VCaP (cell line): ENCODE data around the gene METTL22.
A peak's percentile ranks its signal among the peaks of the same experiment; 100 is the strongest.

Experiments
- H3K27ac ChIP-seq: fragments of 450-650 bp; 2 replicates; pipeline ENCODE4 v1.5.1; 2017
- TF ChIP-seq, protein P1 (sequence below): fragments of 450-650 bp; conservative IDR thresholded peaks from 2 replicates; pipeline ENCODE4 v1.5.1; 2017; ENCODE audit warnings: mild to moderate bottlenecking, moderate library complexity

METTL22 gene

DNA sequence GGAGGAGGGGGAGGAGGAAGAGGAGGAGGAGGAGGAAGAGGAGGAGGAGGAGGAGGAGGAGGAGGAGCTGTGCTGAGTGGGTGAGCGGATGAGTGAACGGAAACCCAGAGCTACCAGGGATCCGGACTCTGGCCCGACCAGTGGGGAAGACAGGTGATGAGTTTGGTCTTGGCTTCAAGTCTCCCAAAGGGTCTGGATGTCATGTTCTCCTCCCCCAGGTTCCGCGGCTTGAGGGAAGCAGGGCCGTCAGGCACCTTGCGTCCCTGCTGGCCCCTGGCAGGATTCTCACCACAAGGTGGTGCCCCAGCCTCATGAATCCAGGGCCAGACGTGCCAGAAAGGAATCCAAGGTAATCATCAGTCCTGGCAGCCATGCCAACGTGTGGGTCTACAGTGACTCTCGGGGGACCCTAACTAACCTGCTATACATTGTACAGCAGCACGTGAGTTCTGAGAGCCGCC, 39.4 kb downstream of the METTL22 start:
- TF ChIP-seq, protein P1, sequence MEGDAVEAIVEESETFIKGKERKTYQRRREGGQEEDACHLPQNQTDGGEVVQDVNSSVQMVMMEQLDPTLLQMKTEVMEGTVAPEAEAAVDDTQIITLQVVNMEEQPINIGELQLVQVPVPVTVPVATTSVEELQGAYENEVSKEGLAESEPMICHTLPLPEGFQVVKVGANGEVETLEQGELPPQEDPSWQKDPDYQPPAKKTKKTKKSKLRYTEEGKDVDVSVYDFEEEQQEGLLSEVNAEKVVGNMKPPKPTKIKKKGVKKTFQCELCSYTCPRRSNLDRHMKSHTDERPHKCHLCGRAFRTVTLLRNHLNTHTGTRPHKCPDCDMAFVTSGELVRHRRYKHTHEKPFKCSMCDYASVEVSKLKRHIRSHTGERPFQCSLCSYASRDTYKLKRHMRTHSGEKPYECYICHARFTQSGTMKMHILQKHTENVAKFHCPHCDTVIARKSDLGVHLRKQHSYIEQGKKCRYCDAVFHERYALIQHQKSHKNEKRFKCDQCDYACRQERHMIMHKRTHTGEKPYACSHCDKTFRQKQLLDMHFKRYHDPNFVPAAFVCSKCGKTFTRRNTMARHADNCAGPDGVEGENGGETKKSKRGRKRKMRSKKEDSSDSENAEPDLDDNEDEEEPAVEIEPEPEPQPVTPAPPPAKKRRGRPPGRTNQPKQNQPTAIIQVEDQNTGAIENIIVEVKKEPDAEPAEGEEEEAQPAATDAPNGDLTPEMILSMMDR = peak; percentile 71
- no peak overlapping the region for H3K27ac ChIP-seq

DNA sequence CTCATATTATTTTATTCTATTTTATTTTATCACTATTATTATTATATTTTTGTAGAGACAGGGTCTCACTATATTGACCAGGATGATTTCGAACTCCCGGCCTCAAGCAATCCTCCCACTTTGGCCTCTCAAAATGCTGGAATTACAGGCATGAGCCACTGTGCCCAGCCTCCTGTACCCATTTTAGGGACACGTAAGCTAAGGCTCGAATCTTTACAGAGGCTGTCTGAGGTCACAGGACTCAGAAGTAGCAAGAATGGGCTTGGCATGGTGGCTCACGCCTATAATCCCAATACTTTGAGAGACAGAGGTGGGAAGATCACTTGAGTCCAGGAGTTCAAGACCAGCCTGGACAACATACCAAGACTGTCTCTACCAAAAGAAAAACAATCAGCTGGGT, 40.2 kb downstream of the METTL22 start:
- TF ChIP-seq, protein P1 = no peak
- no peak overlapping the region for H3K27ac ChIP-seq

DNA sequence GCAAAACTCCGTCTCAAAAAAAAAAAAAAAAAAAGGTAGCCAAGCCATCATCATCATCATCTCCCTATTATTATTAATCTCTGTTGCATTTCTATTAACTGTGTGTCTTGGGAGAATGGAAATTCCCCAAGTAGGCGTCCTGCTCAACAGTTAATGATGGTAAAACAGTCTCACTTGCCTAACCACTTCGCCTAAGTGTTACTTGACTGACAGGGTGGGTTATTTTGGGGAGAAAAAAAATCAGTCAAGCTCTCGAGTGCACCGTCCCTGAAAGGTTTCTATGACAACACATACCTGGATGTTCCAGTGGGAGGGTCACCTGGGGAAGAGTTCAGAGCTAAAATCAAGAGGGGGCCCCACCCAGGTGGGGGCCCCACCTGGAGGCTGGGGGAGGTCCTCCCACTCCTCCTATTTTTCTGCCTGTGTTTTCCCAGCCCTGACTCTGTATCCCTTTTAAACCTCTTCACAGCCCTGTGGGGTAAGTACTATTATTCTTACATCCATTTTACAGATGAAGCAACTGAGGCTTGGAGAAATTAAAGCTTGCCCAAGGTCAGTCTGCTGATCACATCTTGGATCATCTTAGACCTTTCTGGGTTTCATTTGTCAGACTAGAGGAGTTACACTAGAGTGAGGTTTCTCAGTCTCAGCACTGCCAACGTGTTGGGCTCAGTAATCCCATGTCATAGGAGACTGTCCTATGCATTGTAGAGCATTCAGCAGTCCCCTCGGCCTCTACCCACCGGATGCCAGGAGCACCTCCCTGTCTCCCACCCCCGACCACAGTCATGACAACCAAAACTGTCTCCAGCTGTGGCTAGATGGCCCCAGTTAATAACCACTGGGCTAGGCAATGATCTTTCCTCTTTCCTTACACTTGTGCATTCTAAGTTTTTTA, 41.9 kb downstream of the METTL22 start:
- no peak overlapping the region for H3K27ac ChIP-seq
- TF ChIP-seq, protein P1 = no peak

DNA sequence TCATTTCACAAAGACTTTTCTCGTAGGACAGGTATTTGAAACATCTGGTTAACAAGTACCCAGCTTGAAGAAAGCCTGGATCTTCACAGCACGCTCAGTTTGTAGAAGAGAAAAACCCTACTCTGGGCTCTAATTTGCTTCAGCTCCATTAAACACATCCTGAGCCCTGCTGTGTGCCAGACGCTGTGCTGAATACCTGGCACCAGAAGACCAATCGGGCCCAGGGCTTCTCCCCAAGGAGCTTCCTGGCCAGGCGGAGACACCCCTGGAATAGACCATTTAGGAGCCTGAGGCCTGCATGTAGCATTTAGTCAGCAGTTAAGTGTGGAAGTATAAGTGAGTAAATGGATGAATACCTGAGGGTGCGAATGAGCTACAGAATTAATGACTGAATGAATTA, 44.0 kb downstream of the METTL22 start:
- TF ChIP-seq, protein P1 = no peak

DNA sequence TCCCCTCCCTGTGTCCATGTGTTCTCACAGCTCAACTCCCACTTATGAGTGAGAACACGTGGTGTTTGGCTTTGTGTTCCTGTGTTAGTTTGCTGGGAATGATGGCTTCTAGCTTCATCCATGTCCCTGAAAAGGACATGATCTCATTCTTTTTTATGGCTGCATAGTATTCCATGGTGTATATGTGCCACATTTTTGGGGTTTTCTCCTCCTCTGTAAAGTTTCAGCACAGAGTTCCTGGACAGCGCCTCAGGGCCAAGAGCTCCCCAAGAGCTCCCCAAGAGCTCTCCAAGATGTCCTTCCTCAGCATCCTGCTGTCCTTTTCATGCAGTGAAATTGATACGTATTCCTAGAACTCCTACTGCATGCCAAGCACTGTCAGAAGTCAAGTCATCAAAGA, 46.0 kb downstream of the METTL22 start:
- TF ChIP-seq, protein P1 = no peak

More for the DNA sequence above, 44.0 kb downstream of the METTL22 start:
- H3K27ac ChIP-seq = no peak overlapping the region

DNA sequence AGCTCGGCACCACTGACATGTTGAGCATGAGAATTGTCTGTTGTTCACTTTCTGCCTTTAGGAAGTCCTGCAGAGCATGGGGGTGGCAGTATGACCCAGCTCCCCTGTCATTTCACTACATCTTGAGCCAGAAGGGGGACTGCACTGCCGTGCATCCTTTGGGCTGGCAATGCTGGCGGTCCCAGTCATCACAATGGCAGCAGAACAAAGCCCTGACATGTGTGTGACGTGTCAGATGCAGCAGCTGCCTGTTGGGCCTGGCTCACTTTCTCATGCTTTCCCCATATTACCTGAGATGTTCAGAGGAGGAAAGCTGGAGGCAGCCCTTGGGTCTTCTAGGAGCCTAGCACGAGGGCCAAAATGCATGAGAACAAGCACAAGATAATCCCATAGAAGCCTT, 46.6 kb downstream of the METTL22 start:
- TF ChIP-seq, protein P1 = no peak
- no peak overlapping the region for H3K27ac ChIP-seq

More for the DNA sequence above, 46.0 kb downstream of the METTL22 start:
- no peak overlapping the region for H3K27ac ChIP-seq

DNA sequence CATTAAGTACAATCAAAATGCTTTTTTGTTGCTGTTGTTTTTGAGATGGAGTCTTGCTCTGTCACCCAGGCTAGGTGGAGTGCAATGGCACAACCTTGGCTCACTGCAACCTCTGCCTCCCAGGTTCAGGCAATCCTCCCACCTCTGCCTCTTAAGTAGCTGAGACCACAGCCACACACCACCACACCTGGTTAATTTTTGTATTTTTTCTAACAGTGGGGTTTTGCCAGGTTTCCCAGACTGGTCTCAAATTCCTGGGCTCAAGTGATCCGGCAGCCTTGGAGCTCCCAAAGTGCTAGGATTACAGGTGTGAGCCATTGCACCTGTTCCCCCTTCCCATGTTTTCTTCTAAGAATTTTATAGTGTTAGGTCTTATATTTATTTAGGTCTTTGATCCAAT, 48.0 kb downstream of the METTL22 start:
- TF ChIP-seq, protein P1 = no peak
- no peak overlapping the region for H3K27ac ChIP-seq
